HT-29 (cell line): Measurements from ENCODE around the gene CDC42EP5. TPM values are rescaled to one million over a fixed set of nuclear protein-coding genes. Genes with fewer than 3 reads are reported as not detected.
"Not testable (repeated sequence)": the region's sequence is repeated elsewhere in the genome, so short reads cannot be mapped to it uniquely, and the experiment has no call there.

ENCODE experiments used
- DNase-seq: peaks from one replicate; pipeline ENCODE4 v3.0.0-alpha.2; 2015; ENCODE audit warnings: low spot score
- total RNA-seq: library from RNA; depleted of rRNA; stranded (reverse); fragments of >200 nt; shearing (Covaris generic); gene quantifications from 2 replicates; pipeline ENCODE4 v1.2.3, GENCODE V29; 2014; rRNA removed

The CDC42EP5 gene
- total RNA-seq = 59.0 and 72.4 TPM in 2 replicates

DNA sequence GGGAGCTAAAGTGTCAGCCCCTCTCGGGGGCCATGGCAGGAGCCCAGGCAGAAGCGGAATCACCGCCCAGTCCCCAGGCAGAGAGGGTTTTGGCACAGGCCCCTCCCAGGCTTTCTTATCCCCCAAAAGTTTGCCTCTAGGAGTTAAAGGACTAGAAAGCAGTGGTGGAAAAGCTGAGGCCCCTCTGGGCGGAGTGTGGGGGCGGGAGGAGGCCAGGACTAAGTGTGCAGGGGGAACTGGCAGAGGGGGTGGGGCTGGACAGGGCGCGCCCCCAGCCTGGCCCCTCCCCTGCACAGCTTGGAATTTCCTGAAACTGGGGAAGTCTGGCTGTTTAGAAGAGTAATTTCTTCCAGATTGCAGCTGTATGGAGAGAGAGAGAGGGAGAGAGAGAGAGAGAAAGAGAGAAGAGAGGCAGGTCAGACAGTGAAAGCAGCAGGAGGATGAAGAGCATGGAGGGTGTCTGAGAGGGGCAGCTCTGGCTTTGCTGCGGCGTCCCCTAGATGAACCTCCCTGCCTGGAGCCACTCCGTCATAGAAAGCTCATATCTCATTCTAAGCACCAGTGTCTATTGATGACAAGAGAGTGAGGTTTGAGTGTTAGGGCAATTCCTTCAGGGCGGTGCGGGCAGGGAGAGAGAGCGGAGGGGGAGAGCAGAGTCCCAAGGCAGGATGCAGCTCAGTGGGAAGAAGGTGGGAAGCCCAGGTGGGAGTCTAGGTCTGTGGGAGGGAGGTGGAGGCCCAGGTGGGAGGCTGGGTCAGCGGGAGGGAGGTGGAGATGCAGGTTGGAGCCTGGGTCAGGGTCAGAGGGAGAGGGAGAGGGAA is at the start of gene CDC42EP5:
Gene CDC42EP5 (minus strand): TSS at position 226 of the 821 bp plus-strand sequence. CDS start 7,749 bp downstream, outside the sequence.
- no peak for DNase-seq

DNA sequence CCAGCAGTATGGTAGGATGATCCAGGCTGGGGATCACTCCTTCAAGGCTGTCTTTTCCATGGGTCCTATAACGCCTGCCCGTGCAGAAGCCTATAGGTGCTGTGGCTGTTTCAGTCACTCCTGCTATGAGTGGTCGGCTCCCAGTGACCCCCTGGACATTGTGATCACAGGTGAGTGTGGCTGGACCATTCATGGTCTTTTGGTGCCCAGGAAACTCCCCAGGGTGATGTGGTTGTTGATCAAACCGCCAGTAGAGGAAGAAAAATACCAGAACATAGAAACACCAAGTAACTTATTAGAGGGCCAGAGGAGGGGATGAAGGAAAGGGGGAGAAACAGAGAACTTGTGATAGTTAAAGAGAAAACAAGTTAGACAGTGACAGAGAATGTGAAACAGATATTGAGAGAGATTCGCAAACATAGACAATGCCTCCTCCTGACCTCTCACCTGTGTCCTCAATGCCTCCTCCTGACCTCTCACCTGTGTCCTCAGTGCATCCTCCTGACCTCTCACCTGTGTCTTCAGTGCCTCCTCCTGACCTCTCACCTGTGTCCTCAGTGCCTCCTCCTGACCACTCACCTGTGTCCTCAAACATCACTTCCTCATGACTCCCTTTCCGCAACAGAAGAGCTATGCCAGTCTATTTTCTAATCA is 48.9 kb upstream of the CDC42EP5 start:
- DNase-seq = no peak

DNA sequence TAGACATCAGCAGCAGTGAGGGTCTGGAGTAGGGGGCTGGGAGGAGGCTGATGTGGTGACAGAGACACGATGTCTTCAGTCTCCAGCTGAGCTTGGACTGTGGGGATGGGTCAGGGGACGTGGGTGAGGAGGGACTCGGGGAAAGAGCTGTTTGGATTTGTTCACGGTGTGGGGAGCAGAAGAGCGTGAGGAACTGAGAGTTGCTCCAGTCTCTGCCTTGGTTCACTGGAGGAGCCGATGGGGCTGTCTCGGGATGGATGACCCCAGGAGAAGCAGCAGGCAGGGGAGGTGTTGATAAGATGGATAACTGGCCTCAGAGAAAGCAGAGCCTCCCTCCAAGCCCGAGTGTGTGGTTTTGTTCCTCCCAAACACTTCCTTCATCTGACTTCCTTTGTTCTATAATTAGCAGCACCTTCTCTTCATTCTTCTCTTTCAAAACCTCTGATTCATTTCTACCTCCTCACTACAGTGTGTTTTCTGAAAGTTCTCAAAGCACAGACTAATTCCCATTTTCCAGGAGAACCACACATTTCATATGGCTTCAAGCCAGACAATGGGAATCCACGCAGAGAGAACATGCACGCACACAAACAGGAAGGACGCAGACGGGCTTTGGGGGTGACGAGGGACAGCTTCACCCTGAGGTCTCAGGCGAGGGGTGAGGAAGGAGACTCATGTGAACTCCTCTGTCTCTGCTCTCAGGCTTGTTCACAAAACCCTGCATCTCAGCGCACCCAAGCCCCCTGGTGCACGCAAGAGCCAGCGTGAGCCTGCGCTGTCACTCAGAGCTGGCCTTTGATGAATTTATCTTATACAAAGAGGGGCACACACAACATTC is 48.1 kb upstream of the CDC42EP5 start:
- no peak for DNase-seq

DNA sequence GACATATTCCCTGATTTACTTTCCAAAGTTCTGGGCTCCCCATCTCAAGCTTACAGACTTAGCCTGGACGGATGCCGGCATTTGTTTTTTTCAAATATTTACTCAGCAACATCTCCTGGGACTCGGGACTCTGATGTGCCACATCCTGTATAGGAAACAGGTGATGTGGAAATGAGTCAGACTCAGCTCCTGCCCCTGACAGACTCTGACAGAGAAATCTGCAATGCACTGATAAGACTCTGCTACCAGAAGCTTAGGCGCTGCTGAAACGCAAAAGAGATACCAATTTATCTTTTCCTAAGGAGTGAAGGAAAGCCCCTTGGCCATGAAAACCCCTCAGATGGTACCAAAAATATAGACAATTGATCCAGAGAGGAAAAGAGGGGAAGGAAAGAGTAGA is 45.7 kb upstream of the CDC42EP5 start:
- DNase-seq = no peak

DNA sequence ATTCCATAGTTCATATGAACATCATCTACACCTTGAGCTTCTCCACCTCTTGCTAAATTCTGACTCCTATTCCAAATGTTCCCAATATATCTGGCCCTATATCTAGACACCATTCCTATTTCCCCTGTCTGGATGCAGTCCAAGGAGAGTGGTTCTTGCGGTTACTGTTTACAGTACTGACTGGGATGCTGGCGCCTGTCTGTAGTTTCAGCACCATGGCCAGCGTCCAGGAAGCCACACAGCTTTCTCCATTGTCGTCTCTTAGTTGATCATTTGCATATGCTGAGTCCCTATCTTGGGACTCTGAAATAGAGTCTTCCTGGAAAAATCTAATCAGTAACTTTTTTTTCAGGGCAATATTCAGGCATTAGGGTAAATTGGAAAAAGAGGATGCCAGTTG is 44.4 kb upstream of the CDC42EP5 start:
- peak; percentile 88 for DNase-seq

DNA sequence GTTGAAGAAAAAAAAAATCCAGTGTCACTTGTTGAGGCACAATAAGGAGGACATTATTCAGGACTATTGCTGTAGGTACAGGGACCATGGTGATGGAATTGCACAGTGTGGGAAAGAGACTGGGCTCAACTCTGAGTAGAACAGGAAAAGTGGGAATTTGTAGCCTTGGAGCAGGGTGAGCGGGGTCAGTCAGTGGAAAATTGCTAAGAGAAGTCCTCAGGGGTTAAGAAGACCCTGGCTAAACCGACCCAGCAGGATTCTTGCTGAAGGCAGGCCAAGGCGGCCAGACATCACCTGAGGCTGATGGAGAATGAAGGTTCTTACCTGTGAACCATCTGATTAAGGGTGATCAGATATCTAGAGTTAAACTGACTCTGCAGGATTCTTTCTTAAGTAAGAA is 42.1 kb upstream of the CDC42EP5 start:
- no peak for DNase-seq

GRCh38 chr19:54509200-54509940 is 36.3 kb upstream of the CDC42EP5 start:
- DNase-seq = not testable (repeated sequence)

- not testable (repeated sequence) for DNase-seq
Observed at GRCh38 chr19:54508487-54508886, 35.4 kb upstream of the CDC42EP5 start.

DNA sequence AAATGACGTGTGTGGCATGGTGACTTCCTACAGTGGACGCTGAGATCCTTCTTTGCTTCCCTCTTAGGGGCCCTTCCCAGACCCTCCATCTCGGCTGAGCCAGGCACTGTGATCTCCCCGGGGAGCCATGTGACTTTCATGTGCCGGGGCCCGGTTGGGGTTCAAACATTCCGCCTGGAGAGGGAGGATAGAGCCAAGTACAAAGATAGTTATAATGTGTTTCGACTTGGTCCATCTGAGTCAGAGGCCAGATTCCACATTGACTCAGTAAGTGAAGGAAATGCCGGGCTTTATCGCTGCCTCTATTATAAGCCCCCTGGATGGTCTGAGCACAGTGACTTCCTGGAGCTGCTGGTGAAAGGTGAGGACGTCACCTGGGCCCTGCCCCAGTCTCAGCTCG is 34.7 kb upstream of the CDC42EP5 start:
- no peak for DNase-seq

GRCh38 chr19:54507038-54507717 is 34.1 kb upstream of the CDC42EP5 start:
- DNase-seq = not testable (repeated sequence)

DNA sequence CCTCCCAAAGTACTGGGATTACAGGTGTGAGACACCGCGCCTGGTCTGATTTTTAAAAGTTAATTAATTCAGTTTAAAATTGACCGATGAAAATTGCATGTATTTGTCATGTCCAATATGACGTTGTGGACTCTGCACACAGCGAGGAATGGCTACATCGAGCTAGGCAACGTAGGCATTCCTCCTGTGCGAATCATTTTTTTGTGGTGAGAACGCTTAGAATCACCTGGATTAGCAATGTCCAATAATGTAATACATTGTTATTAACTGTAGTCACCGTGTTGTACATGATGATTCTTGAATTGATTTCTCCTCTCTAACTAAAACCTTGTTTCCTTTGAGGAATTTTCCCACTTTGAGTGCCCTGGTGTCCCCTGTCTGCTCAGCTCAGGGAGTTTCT is 33.0 kb upstream of the CDC42EP5 start:
- DNase-seq = no peak

DNA sequence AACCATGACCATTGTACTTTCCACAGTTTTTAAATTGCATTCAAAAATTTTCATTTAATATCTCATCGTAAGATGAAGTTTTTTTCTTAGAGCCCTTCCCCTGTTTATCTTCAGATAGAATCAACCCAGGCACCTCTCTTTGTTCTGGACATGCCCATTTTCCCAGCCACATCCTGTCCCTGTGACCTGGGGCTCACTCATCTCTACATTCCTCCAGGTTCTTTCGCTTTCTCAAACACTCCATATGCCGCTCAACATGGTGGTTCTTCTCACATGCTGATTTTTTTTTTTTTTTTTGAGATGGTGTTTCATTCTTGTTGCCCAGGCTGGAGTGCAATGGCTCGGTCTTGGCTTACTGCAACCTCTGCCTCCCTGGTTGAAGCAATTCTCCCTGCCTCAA is 32.4 kb upstream of the CDC42EP5 start:
- DNase-seq = not testable (repeated sequence)

DNA sequence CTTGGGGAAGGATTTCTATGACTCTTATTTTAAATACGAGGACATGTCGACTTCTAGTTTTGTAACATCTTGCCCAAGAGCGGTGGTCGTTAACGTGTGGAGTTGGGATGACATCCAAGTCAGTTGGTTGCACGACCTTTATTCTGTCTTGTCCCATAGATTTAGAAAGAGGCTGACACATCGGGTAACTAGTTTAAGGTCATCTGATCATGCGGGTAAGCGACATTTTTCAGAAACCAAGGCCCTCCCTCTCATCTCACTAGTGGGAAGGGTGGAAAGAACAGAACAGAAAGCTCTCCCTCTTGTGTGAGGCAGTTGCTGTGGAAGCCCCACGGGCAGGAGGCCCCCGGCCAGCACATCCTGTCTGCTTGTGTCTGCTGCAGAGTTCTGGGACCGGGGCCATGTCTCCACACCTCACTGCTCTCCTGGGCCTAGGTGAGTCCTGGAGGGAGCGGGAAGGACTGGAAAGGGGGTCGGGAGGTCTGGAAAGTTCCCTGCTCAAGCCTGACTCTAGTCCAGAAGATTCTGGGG is 29.5 kb upstream of the CDC42EP5 start, which contains the start of gene LAIR2:
Gene LAIR2 (plus strand): TSS at position 314 of the 531 bp plus-strand sequence. CDS start 88 bp downstream, at position 402.
- DNase-seq = no peak

GRCh38 chr19:54498451-54498772 is 25.3 kb upstream of the CDC42EP5 start:
- not testable (repeated sequence) for DNase-seq

DNA sequence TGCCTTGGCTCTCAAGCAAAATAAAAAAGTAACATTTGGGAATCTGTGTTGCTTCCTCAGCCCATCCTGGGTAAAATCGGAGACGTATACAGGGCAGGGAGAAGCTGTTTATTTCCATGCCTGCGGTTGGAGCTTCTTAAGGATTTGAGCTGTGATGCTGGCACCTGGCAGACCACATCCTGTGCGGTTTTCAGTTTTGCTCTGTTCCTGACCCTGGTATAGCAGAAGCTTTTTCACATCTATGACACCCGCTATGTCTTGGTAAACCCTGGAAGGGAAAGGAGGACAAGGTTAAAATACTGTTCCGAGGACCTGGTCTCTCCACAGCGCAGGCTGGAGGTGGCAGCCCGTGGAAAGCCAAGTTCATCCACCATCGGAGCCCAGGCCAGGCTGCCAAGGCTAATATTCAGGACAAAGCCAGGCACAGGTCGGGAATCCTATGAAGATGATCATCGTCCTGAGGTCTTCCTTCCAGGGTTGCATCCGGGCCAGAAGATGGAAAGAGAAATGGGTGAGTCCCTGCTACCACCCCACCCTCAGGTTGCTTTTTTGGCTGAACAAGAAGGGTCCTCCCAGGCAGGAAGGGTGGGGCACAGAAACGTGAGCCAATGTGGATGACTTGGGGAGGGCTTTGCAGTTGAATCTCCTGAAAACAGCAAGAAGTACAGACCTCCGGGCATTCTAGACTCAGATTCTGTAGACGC is 24.8 kb upstream of the CDC42EP5 start:
- not testable (repeated sequence) for DNase-seq

- not testable (repeated sequence) for DNase-seq
Observed at GRCh38 chr19:54495284-54495683, 22.2 kb upstream of the CDC42EP5 start.

DNA sequence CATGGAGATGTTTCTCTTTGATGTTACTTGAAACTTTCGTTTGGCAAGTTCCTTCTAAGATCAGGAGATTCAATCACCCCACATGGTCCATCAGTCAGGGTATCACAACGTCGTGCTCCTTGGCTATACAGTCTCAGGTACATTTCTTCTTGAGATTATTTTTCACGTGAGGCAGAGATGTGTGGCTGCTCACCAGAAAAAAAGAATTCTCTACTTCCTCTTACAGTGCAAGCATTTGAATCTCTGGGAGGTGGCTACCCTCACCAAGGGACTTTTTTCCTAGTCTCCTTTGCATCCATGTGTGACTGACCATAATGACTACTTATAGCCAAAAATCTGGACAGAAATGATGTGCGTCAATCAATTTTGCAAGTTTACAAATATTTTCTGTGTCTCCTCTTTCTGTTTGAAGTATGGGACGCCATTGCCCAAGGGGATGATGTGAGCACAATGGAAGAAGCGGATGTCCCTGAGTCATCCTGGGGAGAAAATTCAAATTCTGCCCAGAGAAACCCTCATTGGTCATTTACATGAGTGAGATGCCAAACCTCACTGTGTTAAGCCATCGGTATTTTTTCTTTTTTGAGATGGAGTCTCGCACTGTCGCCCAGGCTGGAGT is 21.0 kb upstream of the CDC42EP5 start:
- no peak for DNase-seq

GRCh38 chr19:54493056-54493455 is 20.0 kb upstream of the CDC42EP5 start:
- not testable (repeated sequence) for DNase-seq

GRCh38 chr19:54492568-54492967 is 19.5 kb upstream of the CDC42EP5 start:
- DNase-seq = no peak
